Panc1 (cell line): ENCODE results near the gene DDOST.
A peak's percentile ranks its signal among the peaks of the same experiment; 100 is the strongest.

Experiments used
- CTCF ChIP-seq: fragments of 450-650 bp; IDR thresholded peaks from 2 replicates; pipeline ENCODE4 v1.5.1; 2017; ENCODE audit warnings: mild to moderate bottlenecking
- POLR2AphosphoS5 ChIP-seq: IDR thresholded peaks from 2 replicates; pipeline ENCODE4 v1.6.1; 2012; ENCODE audit warnings: mild to moderate bottlenecking, low read depth, low read length, moderate library complexity
- REST ChIP-seq, 2 experiments: IDR thresholded peaks; 2 replicates each; pipeline ENCODE4 v1.6.1; 2011 to 2012; ENCODE audit warnings: low read depth in 2 of 2, control low read depth in 1 of 2, low read length in 1 of 2, mild to moderate bottlenecking in 1 of 2, moderate library complexity in 1 of 2; ENCODE audit not compliant: insufficient read depth in 1 of 2

GRCh38 chr1:20614131-20614579 lies 47.0 kb downstream of the DDOST start:
- no peak for TF ChIP-seq CTCF
- TF ChIP-seq POLR2AphosphoS5 = peak; percentile 39; the same call in 1 of the 2 replicates
- TF ChIP-seq REST (IDR thresholded peaks at IDR 0.05; ENCODE audit: insufficient read depth in 1 of 2, low read depth in 2 of 2, low read length in 1 of 2) = no peak
